ENCODE measurements around the gene CTSA.

DNA sequence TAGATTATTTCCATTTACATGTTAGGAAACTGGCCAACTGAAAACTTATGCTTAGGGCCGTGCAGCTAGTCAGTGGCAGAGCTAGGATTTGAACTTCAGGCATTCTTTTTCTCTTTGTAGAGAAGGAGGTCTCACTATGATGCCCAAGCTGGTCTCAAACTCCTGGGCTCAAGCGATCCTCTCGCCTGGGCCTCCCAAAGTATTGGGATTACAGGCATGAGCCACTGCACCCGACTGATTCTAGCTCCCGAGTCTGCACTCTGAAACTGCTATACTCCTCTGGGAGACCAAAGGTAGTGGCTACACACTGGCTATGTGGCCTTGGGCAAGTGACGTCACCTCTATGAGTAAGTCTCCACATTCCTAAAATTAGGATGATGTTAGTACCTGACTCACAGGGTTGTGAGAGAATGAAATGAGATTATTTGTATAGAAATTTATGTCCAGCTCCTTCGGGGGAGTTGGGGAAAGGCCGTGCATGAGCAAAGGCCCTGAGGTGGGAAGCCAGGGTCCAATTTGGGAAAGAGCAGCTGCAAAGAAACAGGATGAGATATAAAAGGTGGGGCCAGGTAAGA lies 14.5 kb downstream of the CTSA start:
- TF ChIP-seq, protein P1, sequence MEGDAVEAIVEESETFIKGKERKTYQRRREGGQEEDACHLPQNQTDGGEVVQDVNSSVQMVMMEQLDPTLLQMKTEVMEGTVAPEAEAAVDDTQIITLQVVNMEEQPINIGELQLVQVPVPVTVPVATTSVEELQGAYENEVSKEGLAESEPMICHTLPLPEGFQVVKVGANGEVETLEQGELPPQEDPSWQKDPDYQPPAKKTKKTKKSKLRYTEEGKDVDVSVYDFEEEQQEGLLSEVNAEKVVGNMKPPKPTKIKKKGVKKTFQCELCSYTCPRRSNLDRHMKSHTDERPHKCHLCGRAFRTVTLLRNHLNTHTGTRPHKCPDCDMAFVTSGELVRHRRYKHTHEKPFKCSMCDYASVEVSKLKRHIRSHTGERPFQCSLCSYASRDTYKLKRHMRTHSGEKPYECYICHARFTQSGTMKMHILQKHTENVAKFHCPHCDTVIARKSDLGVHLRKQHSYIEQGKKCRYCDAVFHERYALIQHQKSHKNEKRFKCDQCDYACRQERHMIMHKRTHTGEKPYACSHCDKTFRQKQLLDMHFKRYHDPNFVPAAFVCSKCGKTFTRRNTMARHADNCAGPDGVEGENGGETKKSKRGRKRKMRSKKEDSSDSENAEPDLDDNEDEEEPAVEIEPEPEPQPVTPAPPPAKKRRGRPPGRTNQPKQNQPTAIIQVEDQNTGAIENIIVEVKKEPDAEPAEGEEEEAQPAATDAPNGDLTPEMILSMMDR (IDR thresholded peaks at IDR 0.05): no peak
- no peak for TF ChIP-seq POLR2A (IDR thresholded peaks at IDR 0.05)
- TF ChIP-seq POLR2AphosphoS5 (IDR thresholded peaks at IDR 0.05): no peak
